Measurements from ENCODE around the gene DIPK1B.

DIPK1B gene

DNA sequence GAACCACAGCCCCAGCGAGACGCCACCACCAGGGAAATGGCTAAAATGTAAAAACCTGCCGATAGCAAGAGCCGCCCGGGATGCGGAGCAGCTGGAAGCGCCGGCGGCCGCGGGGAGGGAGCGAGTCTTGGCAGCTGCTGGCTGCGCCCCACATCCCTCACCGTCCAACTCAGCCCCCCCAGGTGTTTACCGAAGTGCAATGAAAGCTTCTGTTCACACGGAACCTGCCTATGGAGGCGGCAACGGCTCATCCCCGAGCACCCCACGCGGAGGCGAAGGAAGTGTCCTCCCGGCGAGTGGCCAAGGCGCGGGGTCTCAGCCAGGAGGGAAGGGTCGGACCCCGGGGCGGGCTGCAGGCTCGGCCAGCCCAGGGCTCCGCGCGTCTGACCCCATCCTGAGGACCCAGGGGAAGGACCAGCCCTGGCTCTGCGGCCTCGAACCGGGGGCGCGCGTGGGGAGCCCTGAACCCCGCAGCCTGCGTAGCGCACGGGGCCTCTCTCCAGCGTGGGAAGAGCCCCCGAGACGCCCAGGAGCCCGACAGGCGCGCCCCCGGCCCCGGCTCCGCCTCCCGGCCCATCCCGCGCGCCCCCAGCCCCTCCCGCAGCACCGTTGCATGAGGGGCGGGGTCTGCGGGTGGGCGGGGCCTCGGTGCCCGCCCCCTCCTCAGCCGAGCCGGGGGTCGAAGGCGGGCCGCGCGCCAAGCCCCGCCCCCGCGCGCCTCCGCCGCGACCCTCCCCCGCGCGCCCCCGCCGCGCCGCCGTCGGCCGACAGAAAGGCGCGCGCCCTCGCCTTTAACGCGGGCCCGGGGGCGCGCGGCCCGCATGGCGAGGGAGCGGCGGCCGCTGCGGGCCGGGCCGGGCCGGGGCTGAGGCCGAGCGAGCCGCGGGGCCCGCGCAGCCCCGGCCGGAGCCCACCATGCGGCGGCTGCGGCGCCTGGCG lies at the start of gene DIPK1B:
Gene DIPK1B, plus strand, starts transcription at position 822 of the 939 bp plus-strand sequence. Its CDS starts 94 bp downstream, at position 916.
- DNase-seq = peak; percentile 82

DNA sequence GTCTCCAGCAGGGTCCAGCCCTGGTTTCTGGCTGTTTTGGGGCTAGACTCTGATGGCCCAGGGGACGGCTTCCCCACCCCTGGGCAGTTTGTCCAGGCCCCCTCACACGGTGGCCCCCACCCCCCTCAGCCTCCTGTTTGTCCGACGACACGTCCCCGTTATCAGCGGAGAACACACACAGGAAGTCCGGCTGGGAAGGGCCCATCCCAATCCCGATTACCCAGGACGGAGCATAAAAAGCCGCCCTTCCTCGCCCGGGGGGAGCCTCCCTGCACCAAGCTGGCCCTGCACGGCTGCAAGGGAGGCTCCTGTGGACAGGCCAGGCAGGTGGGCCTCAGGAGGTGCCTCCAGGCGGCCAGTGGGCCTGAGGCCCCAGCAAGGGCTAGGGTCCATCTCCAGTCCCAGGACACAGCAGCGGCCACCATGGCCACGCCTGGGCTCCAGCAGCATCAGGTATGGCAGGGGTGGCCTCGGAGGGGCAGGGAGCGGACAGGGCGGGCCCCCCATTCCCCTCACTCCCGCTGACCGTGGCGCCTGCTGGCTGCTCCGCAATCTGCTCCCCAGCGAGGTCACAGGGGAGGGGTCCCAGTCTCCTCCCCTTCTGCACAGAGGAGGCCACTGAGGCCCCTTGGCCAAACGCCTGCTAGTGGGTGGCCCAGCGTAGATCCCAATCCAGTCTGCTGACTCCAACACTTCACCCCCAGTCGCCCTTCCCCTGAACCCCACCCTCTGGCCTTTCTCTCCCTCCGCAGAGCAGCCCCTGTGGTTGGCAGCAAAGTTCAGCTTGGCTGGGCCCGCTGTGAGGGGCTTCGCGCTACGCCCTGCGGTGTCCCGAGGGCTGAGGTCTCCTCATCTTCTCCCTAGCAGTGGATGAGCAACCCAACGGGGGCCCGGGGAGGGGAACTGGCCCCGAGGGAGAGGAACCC lies 49.5 kb upstream of the DIPK1B start, which contains the start of gene EGFL7:
Gene EGFL7, plus strand, starts transcription at position 261 of the 926 bp plus-strand sequence. CDS start 5,367 bp downstream, outside the sequence.
- no peak for DNase-seq

DNA sequence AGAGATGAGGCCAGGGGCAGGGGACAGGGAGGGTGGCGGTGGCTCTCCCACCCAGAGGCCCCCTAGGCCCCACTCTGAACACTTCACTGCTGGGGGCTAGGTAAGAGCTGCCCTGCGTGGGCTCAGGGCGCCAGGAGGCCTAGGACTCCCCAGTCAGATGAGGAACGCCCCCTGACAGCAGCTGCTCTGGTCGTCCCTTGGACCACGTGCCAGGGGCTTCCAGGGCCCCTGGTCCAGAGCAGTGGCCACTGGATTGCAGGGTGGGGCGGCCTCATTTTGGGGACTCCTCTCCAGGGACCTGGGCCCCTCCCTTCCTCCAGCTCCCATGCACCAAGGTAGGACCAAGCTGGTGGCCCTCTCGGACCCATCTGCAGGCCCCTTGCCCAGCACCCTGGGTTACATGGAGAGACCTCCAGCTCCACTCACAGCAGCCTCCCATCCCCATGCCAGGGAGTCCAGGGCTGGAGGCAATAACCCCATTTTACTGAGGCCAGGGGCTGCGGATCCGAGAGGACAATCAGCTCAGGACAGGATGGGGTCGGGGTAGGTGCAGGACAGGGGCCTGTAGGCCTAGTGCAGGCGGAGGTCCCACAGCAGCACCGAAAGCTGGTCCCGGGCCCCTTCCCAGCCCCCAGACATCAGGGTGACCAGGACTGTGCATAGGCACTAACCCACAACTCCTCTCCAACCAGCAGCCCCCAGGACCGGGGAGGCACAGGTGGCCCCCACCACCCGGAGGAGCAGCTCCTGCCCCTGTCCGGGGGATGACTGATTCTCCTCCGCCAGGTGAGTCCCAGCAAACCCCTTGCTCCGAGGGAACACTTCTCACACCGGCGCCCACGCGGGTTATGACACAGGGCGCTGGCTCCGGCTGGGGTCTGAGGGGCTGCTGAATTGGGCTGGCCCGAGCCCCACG lies 48.1 kb upstream of the DIPK1B start:
- no peak for DNase-seq

DNA sequence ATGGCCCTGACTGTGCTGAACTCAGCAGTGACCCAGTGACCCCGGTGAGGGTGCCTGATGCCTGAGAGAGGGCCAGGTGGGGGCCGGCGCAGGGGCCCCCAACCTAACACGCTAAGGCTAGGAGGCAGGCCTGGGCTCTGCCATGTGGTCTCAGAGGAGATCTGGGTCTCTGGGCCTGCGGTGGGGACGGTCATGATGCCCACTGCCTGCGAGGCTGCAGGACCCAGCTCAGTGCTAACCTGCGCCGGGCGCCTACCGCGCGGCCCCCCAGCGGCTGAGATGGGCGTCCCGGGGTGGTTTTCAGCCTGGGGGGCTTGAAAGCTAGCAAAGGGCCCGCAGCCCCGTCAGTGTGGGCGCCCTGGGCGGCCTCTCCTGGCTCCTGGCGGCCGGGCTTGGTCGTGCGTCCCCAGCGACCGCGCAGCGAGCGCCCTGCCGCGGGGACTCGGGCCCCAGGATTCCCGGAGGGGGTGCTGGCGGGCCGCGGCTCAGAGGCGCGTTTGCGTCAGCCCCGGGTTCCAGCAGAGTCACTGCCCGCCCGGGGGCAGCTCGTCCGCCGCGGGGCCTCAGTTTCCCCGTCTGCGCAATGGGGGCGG lies 47.2 kb upstream of the DIPK1B start:
- peak; percentile 26 for DNase-seq

DNA sequence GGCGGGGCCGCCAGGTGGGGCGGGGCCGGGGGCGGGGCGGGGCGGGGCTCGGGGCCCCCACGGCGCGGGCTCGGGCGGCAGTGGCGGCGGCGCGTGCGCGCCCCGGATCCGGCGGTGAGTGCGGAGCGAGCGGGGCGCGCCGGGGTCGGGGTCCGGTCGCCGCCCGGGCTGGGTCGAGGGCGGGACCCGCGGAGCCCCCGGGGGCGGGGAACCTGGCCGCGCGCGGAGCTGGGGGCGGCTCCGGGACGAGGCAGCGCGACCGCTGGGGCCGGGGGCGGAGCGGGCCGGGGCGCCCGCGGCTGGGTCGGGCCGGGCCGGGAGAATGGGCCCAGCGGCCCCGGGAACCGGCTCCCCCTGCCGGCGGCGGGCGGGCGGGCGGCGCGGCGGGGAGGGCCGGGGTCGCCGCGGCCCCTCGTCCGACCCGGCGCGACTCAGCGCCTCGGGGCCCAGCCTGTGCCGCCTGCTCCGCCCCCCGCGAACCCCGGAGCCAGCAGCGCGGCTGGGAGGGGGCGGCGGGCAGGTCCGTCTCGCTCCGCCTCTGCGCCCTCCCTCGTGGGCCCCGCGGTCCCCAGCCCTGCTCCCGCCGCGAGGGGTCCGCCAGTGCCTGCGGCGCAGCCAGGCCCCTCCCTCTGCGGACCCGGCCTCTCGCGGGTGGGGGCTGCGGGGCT lies 46.5 kb upstream of the DIPK1B start:
- DNase-seq = no peak

DNA sequence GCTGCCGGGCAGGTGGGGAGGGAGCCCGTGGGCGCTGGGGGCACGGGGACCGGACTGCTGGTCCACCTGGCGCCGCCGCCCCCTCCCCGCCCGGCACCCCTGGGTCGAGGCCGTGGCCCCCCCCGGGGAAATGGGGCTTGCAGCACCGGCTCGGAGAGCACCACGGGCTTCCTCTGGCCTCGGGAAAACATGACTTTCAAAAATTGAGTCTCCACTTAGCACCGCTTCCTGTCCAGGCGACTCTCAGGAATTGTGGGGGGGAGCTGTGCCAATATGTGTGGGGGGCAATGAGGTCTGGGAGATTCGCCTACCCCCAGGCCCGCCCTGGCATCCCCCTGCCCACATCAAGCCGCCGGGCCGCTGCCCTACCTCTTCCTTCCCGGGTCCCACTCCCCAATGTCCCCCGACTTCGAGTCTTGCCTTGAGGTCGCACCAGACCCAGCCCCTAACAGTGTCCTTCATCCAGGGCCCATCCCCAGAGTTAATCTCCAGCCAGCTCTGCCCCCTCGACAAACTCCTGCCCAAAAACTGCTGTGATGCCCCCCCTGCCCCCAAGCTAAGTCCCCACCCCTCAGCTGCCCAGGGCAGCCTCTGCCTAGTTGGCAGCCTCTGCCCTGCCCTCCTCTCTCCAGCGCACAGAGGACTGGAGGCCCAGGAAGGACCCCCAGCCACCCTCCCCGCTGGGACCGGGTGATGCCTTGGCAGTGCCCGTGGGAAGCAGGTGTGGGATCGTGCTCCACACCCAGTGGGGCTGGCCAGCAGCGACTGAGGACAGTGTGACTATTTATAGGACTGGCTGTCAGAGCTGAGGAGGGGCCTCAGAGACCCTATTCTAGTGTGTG lies 45.8 kb upstream of the DIPK1B start:
- DNase-seq = no peak

DNA sequence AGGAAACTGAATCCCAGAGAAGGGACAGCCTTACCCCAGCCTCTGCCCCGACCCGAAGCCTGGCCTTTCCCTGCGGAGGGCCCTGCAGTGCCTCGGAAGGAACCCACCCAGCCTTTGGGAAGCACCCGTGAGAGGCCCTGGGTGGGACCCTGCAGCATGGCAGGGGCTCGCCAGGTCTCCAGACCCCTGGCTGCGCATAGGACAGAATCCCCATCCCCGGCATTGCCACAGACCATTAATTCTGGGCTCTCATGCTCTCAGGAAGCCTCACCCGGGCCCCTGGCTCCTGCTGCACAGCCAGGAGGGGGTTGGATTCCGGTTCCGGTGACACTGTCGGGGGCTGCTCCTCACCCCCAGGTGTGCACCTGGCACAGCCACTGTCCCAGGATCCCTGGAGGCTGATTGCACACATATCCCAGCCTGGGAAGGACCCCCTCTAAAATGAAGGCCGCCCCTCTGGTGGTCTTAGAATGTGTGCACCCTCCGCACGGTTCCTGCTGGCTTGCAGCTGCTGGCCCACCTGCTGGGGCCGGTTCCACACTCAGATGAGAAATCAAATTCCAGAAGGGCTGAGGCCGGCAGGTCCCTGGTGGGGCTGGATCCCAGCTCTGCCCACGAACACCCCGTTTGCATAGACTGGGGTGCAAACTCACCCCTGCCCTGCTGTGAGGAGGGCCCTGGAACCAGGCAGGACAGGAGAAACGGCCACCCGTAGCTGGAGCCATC lies 45.0 kb upstream of the DIPK1B start:
- peak; percentile 18 for DNase-seq

DNA sequence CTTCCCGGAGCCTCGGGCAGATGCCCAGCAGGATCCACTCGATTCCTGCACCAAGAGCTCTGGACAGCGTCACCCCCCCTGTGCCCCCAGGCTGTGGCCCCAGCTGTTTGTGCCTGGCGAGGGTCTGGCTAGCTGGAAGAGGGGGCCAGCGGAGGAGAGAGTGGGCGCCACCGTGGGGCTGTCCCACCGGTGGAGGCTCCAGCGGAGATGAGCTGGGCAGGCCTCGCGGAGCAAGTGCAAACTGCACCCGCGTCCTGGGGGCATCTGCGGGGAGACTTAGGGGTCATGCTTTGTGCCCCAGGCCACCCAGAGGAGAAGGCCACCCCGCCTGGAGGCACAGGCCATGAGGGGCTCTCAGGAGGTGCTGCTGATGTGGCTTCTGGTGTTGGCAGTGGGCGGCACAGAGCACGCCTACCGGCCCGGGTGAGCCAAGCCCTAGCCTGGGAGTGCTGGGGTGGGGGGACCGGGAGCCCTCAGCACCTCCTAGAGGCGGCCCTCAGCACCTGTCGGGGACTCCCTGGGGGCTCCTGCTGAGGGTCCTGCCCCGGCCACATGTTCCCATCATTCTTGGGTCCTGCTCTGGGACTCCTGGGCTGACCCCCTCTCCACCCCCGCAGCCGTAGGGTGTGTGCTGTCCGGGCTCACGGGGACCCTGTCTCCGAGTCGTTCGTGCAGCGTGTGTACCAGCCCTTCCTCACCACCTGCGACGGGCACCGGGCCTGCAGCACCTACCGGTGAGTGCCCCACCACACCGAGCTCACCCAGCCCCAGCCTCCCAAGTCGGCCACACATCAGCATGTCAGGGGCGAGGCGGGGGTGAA lies 44.2 kb upstream of the DIPK1B start:
- peak; percentile 32 for DNase-seq

DNA sequence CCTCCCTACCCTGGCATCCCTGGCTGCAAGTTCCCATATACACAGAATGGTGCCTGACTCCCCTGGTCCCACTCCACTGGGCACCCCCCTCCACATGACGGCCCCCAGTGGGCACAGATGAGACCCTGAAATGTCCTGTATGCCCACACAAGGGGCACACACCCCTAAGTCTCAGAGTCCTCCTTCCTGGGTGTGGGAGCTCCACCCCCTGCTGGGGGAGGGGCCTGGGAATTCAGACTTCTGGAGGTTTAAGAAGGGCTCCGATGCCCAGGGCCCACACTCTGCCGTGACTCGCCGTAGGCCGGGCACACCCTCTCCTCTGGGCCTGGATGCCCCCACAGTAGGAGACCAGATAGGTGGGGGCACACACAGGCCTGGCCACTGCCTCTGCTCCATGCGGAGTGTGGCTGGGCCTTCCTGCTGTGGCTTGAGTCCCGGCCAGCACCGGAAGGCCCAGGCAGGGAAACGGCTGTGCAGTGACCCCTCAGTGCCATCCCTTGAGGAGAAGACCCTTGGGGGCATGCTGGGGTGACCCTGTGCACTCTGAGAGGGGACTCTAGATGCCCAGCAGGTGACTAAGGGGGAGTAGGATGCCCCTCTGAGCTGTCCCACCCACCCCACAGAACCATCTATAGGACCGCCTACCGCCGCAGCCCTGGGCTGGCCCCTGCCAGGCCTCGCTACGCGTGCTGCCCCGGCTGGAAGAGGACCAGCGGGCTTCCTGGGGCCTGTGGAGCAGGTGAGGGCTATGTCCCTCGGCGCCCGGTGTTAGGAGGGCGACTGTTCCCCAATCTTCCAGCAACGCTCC lies 43.2 kb upstream of the DIPK1B start:
- peak; percentile 31 for DNase-seq

DNA sequence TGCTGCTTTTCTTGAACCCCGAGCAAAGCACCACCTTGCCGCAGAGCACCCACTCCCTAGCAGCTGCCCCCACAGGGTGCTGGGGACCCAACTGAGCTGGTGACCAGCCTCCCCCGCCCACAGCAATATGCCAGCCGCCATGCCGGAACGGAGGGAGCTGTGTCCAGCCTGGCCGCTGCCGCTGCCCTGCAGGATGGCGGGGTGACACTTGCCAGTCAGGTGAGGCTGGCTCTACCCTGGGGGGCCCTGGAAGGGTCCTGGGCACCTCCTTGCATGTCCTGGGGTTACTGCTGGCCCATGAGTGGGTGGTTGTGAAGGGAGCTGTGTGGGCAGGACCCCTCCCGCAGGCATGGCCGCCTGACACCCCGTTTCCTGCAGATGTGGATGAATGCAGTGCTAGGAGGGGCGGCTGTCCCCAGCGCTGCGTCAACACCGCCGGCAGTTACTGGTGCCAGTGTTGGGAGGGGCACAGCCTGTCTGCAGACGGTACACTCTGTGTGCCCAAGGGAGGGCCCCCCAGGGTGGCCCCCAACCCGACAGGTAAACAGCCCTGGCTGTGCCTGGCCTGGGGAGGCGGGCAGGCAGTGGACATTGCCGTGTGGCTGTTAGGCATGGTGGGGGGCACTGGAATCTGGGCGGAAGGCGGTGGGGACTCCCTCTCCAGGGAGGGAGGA lies 42.4 kb upstream of the DIPK1B start:
- DNase-seq = no peak

DNA sequence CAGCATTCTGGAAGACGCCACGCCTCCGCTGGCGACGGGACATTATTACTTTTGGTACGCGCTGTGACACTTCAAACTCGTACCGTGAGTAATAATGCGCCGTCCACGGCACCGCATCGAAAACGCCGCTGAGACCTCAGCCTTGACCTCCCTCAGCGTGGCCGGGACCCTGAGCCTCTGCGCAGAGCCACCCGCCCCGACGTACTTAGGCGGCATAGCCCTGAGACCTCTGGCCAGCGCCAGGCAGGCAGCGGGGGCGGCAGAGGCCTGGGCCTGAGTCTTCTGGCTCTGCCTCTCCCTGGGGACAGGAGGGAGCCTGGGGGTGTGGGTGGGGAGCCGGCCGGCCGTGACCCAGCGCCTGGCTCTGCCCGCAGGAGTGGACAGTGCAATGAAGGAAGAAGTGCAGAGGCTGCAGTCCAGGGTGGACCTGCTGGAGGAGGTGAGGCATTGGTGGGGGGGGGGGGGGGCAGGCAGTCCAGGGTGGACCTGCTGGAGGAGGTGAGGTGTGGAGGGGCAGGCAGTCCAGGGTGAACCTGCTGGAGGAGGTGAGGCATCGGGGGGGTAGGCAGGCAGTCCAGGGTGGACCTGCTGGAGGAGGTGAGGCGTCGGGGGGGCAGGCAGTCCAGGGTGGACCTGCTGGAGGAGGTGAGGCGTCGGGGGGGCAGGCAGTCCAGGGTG lies 41.7 kb upstream of the DIPK1B start:
- DNase-seq = no peak

DNA sequence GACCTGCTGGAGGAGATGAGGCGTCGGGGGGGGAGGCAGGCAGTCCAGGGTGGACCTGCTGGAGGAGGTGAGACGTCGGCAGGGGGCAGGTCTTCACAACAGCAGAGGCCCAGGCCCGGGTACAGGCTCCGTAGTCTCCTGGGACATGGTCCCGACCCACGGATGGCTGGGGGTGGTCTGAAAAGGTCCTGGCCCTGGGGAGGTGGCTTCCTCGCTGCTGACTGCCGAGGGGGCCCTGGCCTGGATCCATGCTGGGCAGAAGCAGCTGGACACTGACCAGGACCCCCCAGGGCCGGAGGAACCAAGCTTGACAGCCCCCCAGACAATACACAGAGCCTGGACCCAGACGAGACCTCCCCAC lies 41.1 kb upstream of the DIPK1B start:
- no peak for DNase-seq

DNA sequence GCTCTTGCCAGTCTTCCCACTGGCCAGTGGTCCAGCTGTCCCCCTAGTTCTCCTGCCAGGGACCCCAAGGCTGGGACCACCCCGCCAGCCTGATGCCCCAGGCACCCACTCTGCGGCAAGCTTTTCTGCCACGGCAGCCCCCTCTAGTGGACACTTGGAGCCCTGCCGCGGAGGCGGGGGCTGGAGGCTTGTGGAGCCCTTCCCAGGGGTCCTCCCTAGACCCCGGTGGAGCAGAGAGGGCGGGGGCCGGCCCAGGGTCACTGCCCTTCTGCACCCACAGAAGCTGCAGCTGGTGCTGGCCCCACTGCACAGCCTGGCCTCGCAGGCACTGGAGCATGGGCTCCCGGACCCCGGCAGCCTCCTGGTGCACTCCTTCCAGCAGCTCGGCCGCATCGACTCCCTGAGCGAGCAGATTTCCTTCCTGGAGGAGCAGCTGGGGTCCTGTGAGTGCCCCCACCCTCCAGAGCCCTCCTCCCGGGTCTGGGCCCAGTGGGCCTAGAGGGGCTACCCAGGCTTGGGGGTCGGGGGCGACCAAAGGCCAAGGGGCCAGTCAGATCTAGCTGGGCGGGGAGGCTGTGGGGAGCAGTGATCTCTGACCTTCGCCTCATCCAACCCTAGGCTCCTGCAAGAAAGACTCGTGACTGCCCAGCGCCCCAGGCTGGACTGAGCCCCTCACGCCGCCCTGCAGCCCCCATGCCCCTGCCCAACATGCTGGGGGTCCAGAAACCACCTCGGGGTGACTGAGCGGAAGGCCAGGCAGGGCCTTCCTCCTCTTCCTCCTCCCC lies 40.5 kb upstream of the DIPK1B start:
- peak; percentile 66 for DNase-seq

DNA sequence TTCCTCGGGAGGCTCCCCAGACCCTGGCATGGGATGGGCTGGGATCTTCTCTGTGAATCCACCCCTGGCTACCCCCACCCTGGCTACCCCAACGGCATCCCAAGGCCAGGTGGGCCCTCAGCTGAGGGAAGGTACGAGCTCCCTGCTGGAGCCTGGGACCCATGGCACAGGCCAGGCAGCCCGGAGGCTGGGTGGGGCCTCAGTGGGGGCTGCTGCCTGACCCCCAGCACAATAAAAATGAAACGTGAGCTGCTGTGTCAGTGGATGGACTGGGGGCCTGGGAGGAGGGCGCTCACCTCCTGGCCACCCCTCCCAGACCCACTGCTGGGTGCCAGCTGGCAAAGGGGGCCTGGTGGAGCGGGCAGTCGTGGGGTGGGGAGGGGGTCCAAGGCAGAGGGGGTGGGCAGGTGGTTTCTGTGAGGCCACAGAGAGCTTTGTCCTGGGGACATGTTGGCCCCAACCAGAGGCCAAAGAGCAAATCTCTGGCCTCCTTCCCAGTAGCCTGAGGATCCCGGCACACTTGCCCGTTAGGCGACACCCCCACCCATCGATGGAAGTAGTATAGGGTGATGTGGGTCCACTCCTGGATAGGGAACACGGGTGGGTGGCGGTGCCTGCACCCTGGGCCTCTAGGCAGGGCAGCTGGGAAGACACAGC lies 39.8 kb upstream of the DIPK1B start:
- no peak for DNase-seq

All from NCI-H82 (cell line).